AG04450 (cell line): Measurements from ENCODE around the gene FNDC3B. TPM values are rescaled to one million over a fixed set of nuclear protein-coding genes. Genes with fewer than 3 reads are reported as not detected.
A peak's percentile ranks its signal among the peaks of the same experiment; 100 is the strongest.

ENCODE experiments used
- CTCF ChIA-PET: fragments of 300-600, 350-600 bp; formaldehyde crosslinking; extraction: SDS; loops from one replicate; lab custom pipeline; 2022; ENCODE audit warnings: antibody characterized with exemption, inconsistent platforms; lab: Charles Lee
- POLR2A ChIA-PET: fragments of 350-600 bp; formaldehyde crosslinking; extraction: SDS; loops from one replicate; lab custom pipeline; 2021; ENCODE audit warnings: antibody characterized with exemption, inconsistent platforms; lab: Yijun Ruan, JAX
- DNase-seq: peaks from one replicate; pipeline ENCODE4 v3.0.0-alpha.2; 2011; ENCODE audit warnings: low read depth, low spot score
- H3K27ac ChIP-seq: one replicate; pipeline ENCODE4 v1.5.1; 2012; ENCODE audit warnings: low read depth, low read length, control low read depth
- H3K27me3 ChIP-seq: one replicate; pipeline ENCODE4 v1.6.0; 2012; ENCODE audit warnings: low read length; ENCODE audit not compliant: control insufficient read depth, insufficient read depth
- H3K4me3 ChIP-seq: 2 replicates; pipeline ENCODE4 v1.5.1; 2011; ENCODE audit warnings: mild to moderate bottlenecking, low read depth, low read length, control low read depth
- H3K9me3 ChIP-seq: 2 replicates; pipeline ENCODE4 v1.5.1; 2012; ENCODE audit warnings: low read length; ENCODE audit not compliant: control insufficient read depth, insufficient read depth
- CTCF ChIP-seq: IDR thresholded peaks from 2 replicates; pipeline ENCODE4 v1.5.1; 2011; ENCODE audit warnings: low read depth, low read length, control low read depth, inconsistent platforms
- polyA plus RNA-seq: library from polyadenylated mRNA; depleted of rRNA; stranded (reverse); fragments of >200 nt; gene quantifications from 2 replicates; pipeline ENCODE4 v1.2.3, GENCODE V29; 2011

FNDC3B gene
- polyA plus RNA-seq, 1 experiment: 39.5 TPM

- POLR2A ChIA-PET: no interaction called here
- H3K27me3 ChIP-seq: no peaks in the 10 kb centered on the region
- no peak overlapping the region for H3K4me3 ChIP-seq
- H3K9me3 ChIP-seq: no peaks in the 10 kb centered on the region
- TF ChIP-seq CTCF: no peak
- CTCF ChIA-PET: interaction anchor here (1.2 kb wide), 1 partner anchor 9 kb away, joined by 3 read pairs; no protein-coding TSS in a partner anchor
- no peak for DNase-seq
- no peak overlapping the region for H3K27ac ChIP-seq
These were observed 248.6 kb downstream of the FNDC3B start for GRCh38 chr3:172287937-172288477.

DNA sequence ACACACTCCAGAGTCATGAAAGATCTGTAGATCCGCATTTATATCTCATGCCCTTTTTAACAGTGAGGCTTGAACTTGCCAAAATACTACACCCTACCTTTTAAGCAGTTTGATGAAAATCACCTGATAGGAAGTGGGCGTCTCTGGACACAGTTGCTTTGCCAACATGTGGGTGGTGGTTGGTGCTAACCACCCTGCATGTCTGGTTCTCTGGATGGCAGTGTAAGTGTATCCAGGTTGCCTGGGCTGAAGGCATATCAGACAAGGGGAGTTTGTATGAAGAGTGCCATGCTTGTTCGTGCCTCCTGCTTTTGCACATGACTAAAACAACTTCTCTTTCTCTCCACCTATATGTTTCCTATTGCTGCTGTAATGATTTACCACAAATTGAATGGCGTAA, 249.3 kb downstream of the FNDC3B start:
- no peak for DNase-seq
- Histone ChIP-seq H3K4me3 (no peak overlapping the region), H3K27ac (no peak overlapping the region), H3K27me3 (no peaks in the 10 kb centered on the region), H3K9me3 (no peaks in the 10 kb centered on the region)
- no peak for TF ChIP-seq CTCF
- CTCF ChIA-PET: interaction anchor here (0.9 to 1.2 kb wide), 2 partner anchors 9 to 56 kb away, joined by 3 read pairs; no protein-coding TSS in a partner anchor
- POLR2A ChIA-PET: no interaction called here

GRCh38 chr3:172289583-172289982, 250.2 kb downstream of the FNDC3B start:
- H3K27ac ChIP-seq: no peak overlapping the region
- H3K9me3 ChIP-seq: no peaks in the 10 kb centered on the region
- no peak overlapping the region for H3K4me3 ChIP-seq
- DNase-seq: no peak
- ChIA-PET CTCF (interaction anchor here (0.9 kb wide), 1 partner anchor 55 kb away, joined by 3 read pairs; no protein-coding TSS in a partner anchor), POLR2A (no interaction called here)
- peak; percentile 24; the same call in 1 of the 2 replicates for TF ChIP-seq CTCF
- H3K27me3 ChIP-seq: no peaks in the 10 kb centered on the region

GRCh38 chr3:172290457-172290856, 251.1 kb downstream of the FNDC3B start:
- DNase-seq: no peak
- Histone ChIP-seq H3K27ac (no peak overlapping the region), H3K4me3 (no peak overlapping the region), H3K9me3 (no peaks in the 10 kb centered on the region), H3K27me3 (no peaks in the 10 kb centered on the region)
- no peak for TF ChIP-seq CTCF
- CTCF ChIA-PET: interaction anchor here (2.2 kb wide), 1 partner anchor 42 kb away, joined by 7 read pairs; no protein-coding TSS in a partner anchor
- POLR2A ChIA-PET: no interaction called here

GRCh38 chr3:172291650-172292049, 252.3 kb downstream of the FNDC3B start:
- CTCF ChIA-PET: interaction anchor here (0.8 to 2.2 kb wide), 2 partner anchors 9 to 41 kb away, joined by 3 to 7 read pairs; no protein-coding TSS in a partner anchor
- POLR2A ChIA-PET: no interaction called here
- DNase-seq: no peak

More at GRCh38 chr3:172291650-172292049, 252.3 kb downstream of the FNDC3B start:
- no peak for TF ChIP-seq CTCF
- no peaks in the 10 kb centered on the region for H3K9me3 ChIP-seq
- no peak overlapping the region for H3K4me3 ChIP-seq
- H3K27ac ChIP-seq: no peak overlapping the region
- H3K27me3 ChIP-seq: no peaks in the 10 kb centered on the region
